Activated CD8-positive, alpha-beta T cell treated with anti-CD3 and anti-CD28 coated beads, Interleukin-2, amount 10 ng/mL, durations not matched to agents 7 days and 5 days (primary cell): ENCODE measurements around the gene CNPY4. TPM values are rescaled to one million over a fixed set of nuclear protein-coding genes. Genes with fewer than 3 reads are reported as not detected.

Experiments used
- ATAC-seq: fragments of 150-1000 bp; cut with Tn5 transposase; one replicate; pipeline ENCODE4 v1.10.0; 2021; ENCODE audit warnings: moderate library complexity
- CTCF ChIA-PET: fragments of 350-600 bp; sonication (Branson Sonifier 250); formaldehyde crosslinking; loops from one replicate; lab custom pipeline; 2021; ENCODE audit warnings: antibody characterized with exemption; lab: Charles Lee
- POLR2A ChIA-PET: fragments of 350-600 bp; sonication (Branson Sonifier 250); formaldehyde crosslinking; loops from one replicate; lab custom pipeline; 2021; ENCODE audit warnings: antibody characterized with exemption; lab: Charles Lee
- DNase-seq: peaks from one replicate; pipeline ENCODE4 v3.0.0-alpha.2; 2020
- H3K27ac Mint-ChIP-seq: one replicate; pipeline ENCODE4 v1.8.0; 2021; ENCODE audit warnings: mild to moderate bottlenecking, mixed read lengths
- H3K27me3 Mint-ChIP-seq: one replicate; pipeline ENCODE4 v1.8.0; 2021; ENCODE audit warnings: low read depth, mixed read lengths
- H3K36me3 Mint-ChIP-seq: one replicate; pipeline ENCODE4 v1.8.0; 2021; ENCODE audit warnings: low read depth, mixed read lengths
- H3K4me1 Mint-ChIP-seq: one replicate; pipeline ENCODE4 v1.8.0; 2021; ENCODE audit warnings: low read depth, mixed read lengths
- H3K4me3 Mint-ChIP-seq: one replicate; pipeline ENCODE4 v1.8.0; 2021; ENCODE audit warnings: mild to moderate bottlenecking, mixed read lengths
- H3K9me3 Mint-ChIP-seq: one replicate; pipeline ENCODE4 v1.8.0; 2022; ENCODE audit warnings: mixed read lengths; ENCODE audit not compliant: insufficient read depth
- total RNA-seq, 2 experiments: library from RNA; stranded (reverse); gene quantifications; one replicate each; pipeline ENCODE4 v1.2.3, GENCODE V29; 2021

CNPY4 gene
- total RNA-seq, 2 experiments from 2014 or later = 32.4 to 35.5 TPM

- no peak for ATAC-seq
- Mint-ChIP-seq H3K27ac (no peak overlapping the region), H3K27me3 (no peaks in the 10 kb centered on the region), H3K9me3 (no peaks in the 10 kb centered on the region), H3K36me3 (peaks cover 54% of the 10 kb centered on the region), H3K4me3 (peak overlapping the region; percentile 89), H3K4me1 (peaks cover 30% of the 10 kb centered on the region)
- CTCF ChIA-PET = interaction anchor here (1.5 to 3.6 kb wide), 3 partner anchors 10 to 29 kb away, joined by 4 to 24 read pairs (median 16); no protein-coding TSS in a partner anchor
- POLR2A ChIA-PET = interaction anchor here (3.2 to 4.6 kb wide), 2 partner anchors 12 to 18 kb away, joined by 34 to 57 read pairs; partner anchors contain the start of genes CNPY4 and COPS6
- DNase-seq = no peak
Measured at GRCh38 chr7:100102950-100103840, 16.2 kb upstream of the CNPY4 start.

- POLR2A ChIA-PET = interaction anchor here (1.6 kb wide), 1 partner anchor 15 kb away, joined by 5 read pairs; no protein-coding TSS in a partner anchor
- H3K9me3 Mint-ChIP-seq = no peaks in the 10 kb centered on the region
- H3K27ac Mint-ChIP-seq = no peak overlapping the region
- CTCF ChIA-PET = interaction anchor here (1.4 kb wide), 1 partner anchor 15 kb away, joined by 3 read pairs; no protein-coding TSS in a partner anchor
- peaks cover 48% of the 10 kb centered on the region for H3K36me3 Mint-ChIP-seq
- H3K27me3 Mint-ChIP-seq = no peaks in the 10 kb centered on the region
- no peak for ATAC-seq
- no peak overlapping the region for H3K4me3 Mint-ChIP-seq
- DNase-seq = no peak
- peaks cover 10% of the 10 kb centered on the region for H3K4me1 Mint-ChIP-seq
Measured at GRCh38 chr7:100105534-100105933, 13.9 kb upstream of the CNPY4 start.

DNA sequence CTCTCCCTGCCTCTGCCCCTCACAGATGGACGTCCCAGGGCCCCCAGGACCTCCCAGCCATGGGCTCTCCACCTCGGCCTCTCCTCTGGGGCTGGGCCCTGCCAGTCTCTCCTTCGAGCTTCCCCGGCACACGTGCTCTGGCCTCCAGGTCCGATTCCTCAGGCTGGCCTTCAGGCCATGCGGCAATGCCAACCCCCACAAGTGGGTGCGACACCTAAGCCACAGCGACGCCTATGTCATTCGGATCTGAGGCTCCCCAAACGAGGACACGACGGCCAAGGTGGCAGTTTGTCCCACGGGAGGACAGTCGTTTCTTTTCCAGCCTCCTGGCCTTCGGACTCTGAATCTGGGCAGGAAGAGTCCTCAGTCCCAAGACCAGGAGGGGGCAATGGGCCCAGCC, 12.8 kb upstream of the CNPY4 start:
- DNase-seq (no peak), ATAC-seq (no peak)
- H3K9me3 Mint-ChIP-seq = no peaks in the 10 kb centered on the region
- peaks cover 46% of the 10 kb centered on the region for H3K36me3 Mint-ChIP-seq
- no peaks in the 10 kb centered on the region for H3K27me3 Mint-ChIP-seq
- no peak overlapping the region for H3K4me3 Mint-ChIP-seq
- H3K27ac Mint-ChIP-seq = no peak overlapping the region
- POLR2A ChIA-PET = no interaction called here
- H3K4me1 Mint-ChIP-seq = peaks cover 9% of the 10 kb centered on the region
- CTCF ChIA-PET = no interaction called here

GRCh38 chr7:100107125-100107737, 12.2 kb upstream of the CNPY4 start:
- H3K27me3 Mint-ChIP-seq = no peaks in the 10 kb centered on the region
- peaks cover 47% of the 10 kb centered on the region for H3K36me3 Mint-ChIP-seq
- H3K27ac Mint-ChIP-seq = no peak overlapping the region
- H3K9me3 Mint-ChIP-seq = no peaks in the 10 kb centered on the region
- no peak overlapping the region for H3K4me3 Mint-ChIP-seq
- H3K4me1 Mint-ChIP-seq = peaks cover 11% of the 10 kb centered on the region
- ChIA-PET POLR2A (no interaction called here), CTCF (no interaction called here)
- ATAC-seq (no peak), DNase-seq (no peak)

DNA sequence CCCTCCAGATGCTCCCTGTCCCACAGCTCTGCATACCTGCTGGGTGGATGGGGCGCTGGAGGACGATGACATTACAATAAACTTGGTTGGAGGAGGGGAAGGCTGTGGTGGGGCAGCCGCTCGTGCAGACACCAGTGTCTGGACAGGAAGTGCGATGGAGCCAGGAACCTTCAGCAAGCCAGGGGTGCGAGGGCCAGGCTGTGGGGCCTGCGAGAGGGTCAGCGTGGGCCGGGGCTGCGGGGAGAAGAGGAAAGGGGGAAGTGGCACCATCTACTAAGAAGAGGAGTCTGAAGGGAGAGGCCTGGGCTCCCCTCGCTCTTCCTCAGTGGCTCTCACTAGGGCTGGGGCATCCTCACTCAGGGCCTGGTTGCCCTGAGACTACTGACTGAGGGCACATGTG, 11.5 kb upstream of the CNPY4 start:
- POLR2A ChIA-PET = no interaction called here
- no peaks in the 10 kb centered on the region for H3K27me3 Mint-ChIP-seq
- H3K4me3 Mint-ChIP-seq = no peak overlapping the region
- peaks cover 52% of the 10 kb centered on the region for H3K36me3 Mint-ChIP-seq
- CTCF ChIA-PET = no interaction called here
- DNase-seq = no peak
- H3K9me3 Mint-ChIP-seq = no peaks in the 10 kb centered on the region
- peaks cover 6% of the 10 kb centered on the region for H3K4me1 Mint-ChIP-seq
- ATAC-seq = no peak
- H3K27ac Mint-ChIP-seq = no peak overlapping the region

DNA sequence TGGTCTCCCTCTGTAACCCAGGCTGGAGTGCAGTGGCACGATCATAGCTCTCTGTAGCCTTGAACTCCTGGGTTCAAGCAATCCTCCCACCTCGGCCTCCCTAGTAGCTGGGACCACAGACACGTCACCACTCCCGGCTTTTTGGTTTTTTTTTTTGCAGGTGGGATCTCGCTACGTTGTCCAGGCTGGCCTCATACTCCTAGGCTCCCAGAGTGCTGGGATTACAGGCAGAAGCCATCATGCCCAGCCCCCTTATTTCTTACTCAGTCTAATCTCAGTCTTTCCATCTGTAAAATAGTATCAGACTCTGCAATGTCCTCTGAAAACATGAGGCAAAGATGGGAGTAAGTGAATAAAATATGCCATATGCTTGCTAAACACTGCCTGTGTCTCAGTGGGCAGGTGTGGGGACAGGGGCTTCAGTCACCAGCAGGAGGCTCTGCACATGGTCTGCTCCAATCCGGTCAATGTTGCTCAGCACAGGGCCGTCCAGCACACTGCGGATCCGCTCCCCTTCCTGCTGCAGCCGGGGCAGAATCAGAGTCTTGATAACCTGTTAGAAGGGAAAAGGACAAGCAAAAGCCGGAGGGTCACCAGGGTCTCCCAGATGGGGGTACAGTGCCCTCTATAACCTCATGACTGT, 9.8 kb upstream of the CNPY4 start:
- H3K36me3 Mint-ChIP-seq = peaks cover 48% of the 10 kb centered on the region
- ChIA-PET POLR2A (no interaction called here), CTCF (no interaction called here)
- H3K9me3 Mint-ChIP-seq = no peaks in the 10 kb centered on the region
- H3K4me1 Mint-ChIP-seq = peaks cover 5% of the 10 kb centered on the region
- no peak overlapping the region for H3K27ac Mint-ChIP-seq
- no peak overlapping the region for H3K4me3 Mint-ChIP-seq
- no peaks in the 10 kb centered on the region for H3K27me3 Mint-ChIP-seq
- DNase-seq = no peak
- no peak for ATAC-seq

DNA sequence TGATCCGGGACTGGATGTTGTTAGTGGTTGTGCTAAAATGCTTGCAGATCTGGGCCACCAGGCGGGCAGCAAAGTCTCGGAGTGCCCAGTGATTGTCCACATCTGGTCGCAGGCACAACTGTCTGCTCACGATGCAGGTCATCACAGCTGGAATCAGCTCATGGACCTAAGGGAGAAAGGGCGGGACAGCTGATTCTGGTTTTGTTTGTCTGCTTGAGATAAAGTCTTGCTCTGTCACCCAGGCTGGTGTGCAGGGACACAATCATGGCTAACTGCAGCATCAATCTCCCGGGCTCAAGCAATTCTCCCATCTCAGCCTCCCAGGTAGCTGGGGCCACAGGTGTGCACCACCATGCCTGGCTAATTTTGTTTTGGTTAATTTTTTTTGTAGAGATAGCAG, 8.3 kb upstream of the CNPY4 start:
- ATAC-seq = no peak
- Mint-ChIP-seq H3K36me3 (peaks cover 46% of the 10 kb centered on the region), H3K27me3 (no peaks in the 10 kb centered on the region), H3K4me3 (no peak overlapping the region), H3K27ac (no peak overlapping the region), H3K4me1 (peaks cover 5% of the 10 kb centered on the region), H3K9me3 (no peaks in the 10 kb centered on the region)
- DNase-seq = no peak
- POLR2A ChIA-PET = interaction anchor here (1.0 kb wide), 1 partner anchor 9 kb away, joined by 4 read pairs; the partner anchor contains the start of gene AP4M1
- CTCF ChIA-PET = no interaction called here

- no peaks in the 10 kb centered on the region for H3K27me3 Mint-ChIP-seq
- POLR2A ChIA-PET = no interaction called here
- peaks cover 46% of the 10 kb centered on the region for H3K36me3 Mint-ChIP-seq
- DNase-seq (no peak), ATAC-seq (no peak)
- peaks cover 5% of the 10 kb centered on the region for H3K4me1 Mint-ChIP-seq
- H3K9me3 Mint-ChIP-seq = no peaks in the 10 kb centered on the region
- no peak overlapping the region for H3K4me3 Mint-ChIP-seq
- no peak overlapping the region for H3K27ac Mint-ChIP-seq
- CTCF ChIA-PET = no interaction called here
Measured at GRCh38 chr7:100111914-100112313, 7.5 kb upstream of the CNPY4 start.

- Mint-ChIP-seq H3K27ac (no peak overlapping the region), H3K27me3 (no peaks in the 10 kb centered on the region), H3K4me1 (peaks cover 11% of the 10 kb centered on the region), H3K36me3 (peaks cover 34% of the 10 kb centered on the region), H3K9me3 (no peaks in the 10 kb centered on the region), H3K4me3 (no peak overlapping the region)
- CTCF ChIA-PET = no interaction called here
- DNase-seq = no peak
- ATAC-seq = no peak
- POLR2A ChIA-PET = interaction anchor here (1.2 kb wide), 1 partner anchor 14 kb away, joined by 4 read pairs; the partner anchor contains the start of genes AP4M1 and MCM7
Measured at GRCh38 chr7:100115026-100115425, 4.4 kb upstream of the CNPY4 start.

DNA sequence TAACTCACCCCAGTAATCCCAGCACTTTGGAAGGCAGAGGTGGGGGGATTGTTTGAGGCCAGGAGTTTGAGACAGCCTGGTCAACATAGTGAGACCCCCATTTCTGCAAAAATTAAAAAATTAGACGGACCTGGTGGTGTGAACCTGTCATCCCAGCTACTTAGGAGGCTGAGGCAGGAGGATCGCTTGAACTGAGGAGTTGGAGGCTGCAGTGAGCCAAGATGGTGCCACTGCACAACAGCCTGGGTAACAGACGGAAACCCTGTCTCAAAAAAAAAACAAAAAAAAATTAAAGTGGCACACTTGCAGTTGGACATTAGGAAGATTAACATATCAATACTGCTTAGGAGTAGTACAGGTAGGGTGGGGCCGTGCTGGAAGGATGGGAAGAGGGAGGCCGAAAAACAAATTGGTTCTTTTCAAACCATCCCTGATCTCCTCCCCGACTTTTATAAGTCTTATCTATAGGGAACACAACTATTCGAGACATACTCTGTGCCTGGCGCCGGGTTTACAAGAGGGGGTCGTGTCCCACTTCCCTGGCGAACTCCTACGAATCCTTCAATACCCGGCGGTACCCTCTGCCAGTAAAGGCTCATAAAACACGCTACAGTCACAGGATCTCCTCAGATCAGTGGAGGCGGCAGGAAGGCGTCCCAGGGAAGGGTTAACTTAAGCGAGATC, 904 bp upstream of the CNPY4 start:
- H3K36me3 Mint-ChIP-seq = peaks cover 36% of the 10 kb centered on the region
- no peaks in the 10 kb centered on the region for H3K9me3 Mint-ChIP-seq
- ChIA-PET POLR2A (no interaction called here), CTCF (interaction anchor here (1.8 kb wide), 1 partner anchor 17 kb away, joined by 4 read pairs; the partner anchor contains the start of gene AP4M1)
- ATAC-seq (no peak), DNase-seq (no peak)
- peak overlapping the region; percentile 93 for H3K4me3 Mint-ChIP-seq
- H3K27me3 Mint-ChIP-seq = no peaks in the 10 kb centered on the region
- H3K27ac Mint-ChIP-seq = peak overlapping the region; percentile 95
- H3K4me1 Mint-ChIP-seq = peaks cover 19% of the 10 kb centered on the region
